GM12875 (cell line): ENCODE results near the gene GAS5.

Source experiments
- H3K4me3 ChIP-seq: one replicate; pipeline ENCODE4 v1.5.1; 2011; ENCODE audit warnings: low read depth, low read length, control low read depth
- CTCF ChIP-seq: IDR thresholded peaks from 2 replicates; pipeline ENCODE4 v1.5.1; 2011; ENCODE audit warnings: low read depth, mild to moderate bottlenecking, control low read depth, inconsistent platforms, low read length, moderate library complexity, borderline replicate concordance; ENCODE audit not compliant: insufficient read depth

Gene GAS5

GRCh38 chr1:173823781-173824314, 43.9 kb downstream of the GAS5 start:
- H3K4me3 ChIP-seq = peak overlapping the region; percentile 63
- no peak for TF ChIP-seq CTCF

- no peak overlapping the region for H3K4me3 ChIP-seq
- no peak for TF ChIP-seq CTCF
Measured at GRCh38 chr1:173821680-173822079, 46.1 kb downstream of the GAS5 start.

DNA sequence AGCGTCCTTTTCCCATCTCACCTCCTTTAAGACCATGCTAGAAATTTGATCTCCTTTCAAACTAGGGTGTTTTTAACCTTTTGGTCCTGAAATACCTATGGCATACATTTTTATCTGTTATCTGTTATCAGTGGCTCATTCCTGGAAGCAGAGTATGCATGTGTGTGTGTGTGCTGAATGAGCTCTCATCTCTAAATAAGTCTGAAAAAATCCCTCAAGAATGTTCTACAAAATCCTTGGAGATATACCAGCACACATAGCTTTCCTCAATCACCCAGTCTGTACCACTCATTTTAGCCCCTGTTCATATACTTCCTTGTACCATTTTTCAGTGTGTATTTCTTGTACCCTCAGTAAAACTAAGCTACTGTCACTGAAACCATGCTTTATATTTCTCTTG, 49.3 kb downstream of the GAS5 start:
- H3K4me3 ChIP-seq = no peak overlapping the region
- TF ChIP-seq CTCF = no peak
